OCI-LY1 (cell line): ENCODE data around the gene IFI30.

Experiments used
- CTCF ChIP-seq: fragments of 200-600 bp; sonication (generic), shearing (Covaris generic); IDR thresholded peaks from 2 replicates; pipeline ENCODE4 v1.5.1; 2017; ENCODE audit warnings: mild to moderate bottlenecking, antibody characterized with exemption, low read length, moderate library complexity, mixed read lengths
- EZH2 ChIP-seq: fragments of 200-600 bp; sonication (generic), shearing (Covaris generic); IDR thresholded peaks from 2 replicates; pipeline ENCODE4 v1.8.0; 2017; ENCODE audit warnings: borderline replicate concordance, mixed run types, mild to moderate bottlenecking, antibody characterized with exemption, low read length, moderate library complexity, mixed read lengths

DNA sequence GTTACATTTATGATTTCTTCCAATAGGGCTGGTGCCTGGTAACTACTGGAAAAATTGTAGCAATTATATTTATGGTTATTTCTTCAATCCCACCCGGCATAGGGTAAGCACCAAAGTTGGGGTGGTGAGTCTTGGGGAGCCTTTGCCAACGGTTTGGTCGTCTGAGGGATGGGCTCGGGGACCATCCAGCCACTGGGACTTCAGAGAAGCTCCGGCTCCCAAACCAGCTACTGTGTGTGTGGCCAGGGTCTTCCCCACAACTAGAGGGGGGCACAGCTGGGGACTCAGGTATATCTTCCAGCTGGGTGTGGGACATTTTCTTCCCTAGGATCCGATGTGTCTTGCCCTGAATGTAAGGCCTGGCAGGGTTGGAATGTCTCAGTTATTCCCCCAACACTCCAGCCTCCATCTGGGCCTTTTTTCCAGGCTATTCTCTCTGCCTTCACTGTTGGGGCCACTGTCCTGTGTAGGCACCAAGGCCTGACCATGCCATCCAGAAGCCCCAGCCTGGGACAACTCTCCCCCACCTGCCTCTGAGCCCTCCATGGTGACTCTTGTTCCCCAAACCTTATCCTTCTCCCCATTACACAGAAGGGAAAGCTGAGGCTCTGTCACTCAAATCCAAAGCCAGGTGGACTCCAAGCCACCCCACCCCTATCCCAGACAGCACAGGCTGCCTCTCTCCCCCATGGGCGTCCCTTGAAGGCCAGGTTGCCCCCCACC is 1.1 kb upstream of the IFI30 start:
- no peak for TF ChIP-seq CTCF
- no peak for TF ChIP-seq EZH2
